GM21381 (cell line): ENCODE results near the gene OR10K2.
"Not testable (repeated sequence)": the region's sequence is repeated elsewhere in the genome, so short reads cannot be mapped to it uniquely, and the experiment has no call there.

ENCODE experiments used
- ATAC-seq: cut with Tn5 transposase; IDR thresholded peaks from one replicate; pipeline ENCODE4 v1.9.1; 2021; ENCODE audit warnings: mild to moderate bottlenecking, moderate library complexity; ENCODE audit not compliant: unreplicated experiment

Gene OR10K2

GRCh38 chr1:158426137-158426536 lies at the start of gene OR10K2:
Gene OR10K2 (minus strand): TSS chr1:158426237. CDS start chr1:158420866, 5,371 bp downstream.
- ATAC-seq: no peak

GRCh38 chr1:158471920-158472319 lies 45.9 kb upstream of the OR10K2 start, which contains the start of gene OR10R2:
Gene OR10R2 (plus strand): TSS chr1:158472220. CDS start chr1:158472326, 106 bp downstream.
- no peak for ATAC-seq

GRCh38 chr1:158461534-158461933 lies 35.5 kb upstream of the OR10K2 start, which contains the start of gene OR10K1:
Gene OR10K1 (plus strand): TSS chr1:158461834. CDS start chr1:158465562, 3,728 bp downstream.
- no peak for ATAC-seq

DNA sequence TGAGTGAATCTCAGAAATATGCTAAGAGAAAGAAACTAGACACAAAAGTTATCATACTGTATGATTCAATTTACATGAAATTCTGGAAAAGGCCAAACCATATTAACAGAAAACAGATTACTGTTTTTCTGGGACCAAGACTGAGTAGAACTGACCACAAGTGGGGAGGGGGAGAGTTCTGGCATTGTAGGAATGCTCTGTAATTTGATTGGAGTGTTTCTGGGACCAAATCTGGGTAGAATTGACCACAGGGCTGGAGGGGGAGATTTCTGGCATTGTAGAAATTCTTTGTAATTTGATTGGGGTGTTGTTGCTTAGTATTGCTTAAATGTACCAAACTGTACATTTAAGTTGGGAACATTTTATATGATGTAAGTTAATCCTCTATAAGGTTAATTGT lies 32.2 kb upstream of the OR10K2 start:
- no peak for ATAC-seq

- ATAC-seq: no peak
Observed at GRCh38 chr1:158457246-158457645, 31.2 kb upstream of the OR10K2 start.

GRCh38 chr1:158454537-158454936 lies 28.5 kb upstream of the OR10K2 start:
- ATAC-seq: no peak

GRCh38 chr1:158445376-158445775 lies 19.3 kb upstream of the OR10K2 start:
- ATAC-seq: no peak

DNA sequence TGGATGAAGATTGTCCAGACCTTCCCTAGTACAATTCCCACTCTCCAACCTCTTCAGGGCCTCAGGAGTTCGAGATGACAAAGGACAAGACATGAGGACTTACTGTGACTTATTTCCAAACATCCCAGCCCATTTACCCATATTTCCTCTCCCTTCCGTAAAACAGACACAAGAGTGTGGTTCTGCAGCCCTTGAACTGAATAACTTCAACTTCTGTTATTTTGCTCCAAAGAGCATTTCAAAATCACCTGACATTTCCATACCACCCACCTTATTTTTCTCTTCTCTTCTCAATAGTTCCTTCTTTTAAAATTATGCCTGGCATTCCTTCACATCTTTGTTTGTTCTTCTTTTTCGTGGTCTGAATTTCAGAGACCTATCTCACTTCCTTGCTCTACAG lies 8.7 kb upstream of the OR10K2 start:
- no peak for ATAC-seq

GRCh38 chr1:158430163-158430562 lies 4.1 kb upstream of the OR10K2 start:
- not testable (repeated sequence) for ATAC-seq

GRCh38 chr1:158425027-158425426 lies 1.0 kb downstream of the OR10K2 start:
- no peak for ATAC-seq

DNA sequence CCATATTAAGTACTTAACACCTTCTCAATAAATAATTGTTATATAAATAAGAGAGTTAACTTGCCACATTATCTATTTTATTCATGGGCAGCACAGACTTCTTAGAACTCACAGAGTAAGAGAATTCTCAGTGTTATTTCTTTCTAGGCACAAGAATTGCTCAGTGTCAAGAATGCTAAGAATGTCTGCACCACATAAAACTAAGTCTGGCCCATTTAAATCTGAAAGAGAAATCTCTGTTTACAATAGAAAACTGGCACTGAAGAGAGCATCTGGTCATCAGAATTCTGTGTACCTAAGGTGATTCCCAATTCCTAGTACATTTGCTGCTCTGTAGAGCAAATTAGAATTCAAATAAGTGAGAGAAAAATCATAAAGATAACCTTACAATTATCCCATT lies 3.8 kb downstream of the OR10K2 start:
- no peak for ATAC-seq

GRCh38 chr1:158417586-158417985 lies 8.5 kb downstream of the OR10K2 start:
- ATAC-seq: no peak

DNA sequence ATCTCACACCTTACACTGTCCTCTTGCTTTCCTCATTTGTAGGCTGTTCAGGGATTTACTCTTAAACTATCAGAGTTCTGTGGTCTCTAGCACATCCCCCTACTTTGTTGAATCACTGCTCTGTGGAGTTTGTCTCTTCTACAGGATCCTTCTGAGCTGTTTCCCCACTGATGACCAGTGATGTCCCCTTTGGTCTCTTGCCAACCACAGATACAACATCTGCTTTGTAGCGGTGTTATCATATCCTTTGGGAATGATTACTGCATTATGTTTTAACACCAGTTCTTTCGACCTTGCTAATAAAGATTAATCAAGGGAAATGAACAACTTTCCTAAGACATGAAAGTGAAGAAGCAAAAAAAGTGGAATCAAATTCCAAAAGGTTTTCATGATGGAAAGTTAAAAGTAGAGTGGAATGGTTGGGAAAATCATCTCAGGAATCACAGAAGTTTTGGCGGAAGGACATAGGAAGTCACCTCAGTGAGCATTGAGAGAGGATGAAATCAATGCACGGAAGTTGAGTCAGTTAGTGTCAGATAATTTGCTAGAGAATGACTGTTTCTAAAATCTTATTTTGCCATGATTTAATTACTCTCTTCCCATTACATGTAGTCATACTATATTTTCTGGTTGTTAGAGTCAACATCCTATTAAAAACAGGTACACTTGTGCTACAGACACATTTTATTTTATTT lies 11.2 kb downstream of the OR10K2 start:
- ATAC-seq: no peak

DNA sequence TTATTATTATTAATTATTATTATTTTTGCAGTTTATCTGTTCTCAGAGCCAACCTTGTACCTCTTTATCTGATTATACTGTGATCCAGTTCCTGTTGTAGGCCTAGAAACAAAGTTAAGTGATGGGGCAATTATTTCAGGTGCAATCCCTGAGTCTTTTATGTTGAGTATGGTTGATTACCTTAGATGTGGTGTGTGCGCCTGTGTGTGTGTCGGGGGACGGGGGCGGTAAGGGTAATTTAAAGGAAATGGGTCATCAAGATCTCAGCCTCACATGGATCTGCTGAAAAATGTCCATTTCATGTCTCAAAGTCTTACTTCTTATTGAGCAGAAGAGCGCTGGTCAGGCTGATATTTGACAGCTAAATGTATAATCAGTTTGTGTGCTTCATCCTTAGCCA lies 18.9 kb downstream of the OR10K2 start:
- no peak for ATAC-seq

DNA sequence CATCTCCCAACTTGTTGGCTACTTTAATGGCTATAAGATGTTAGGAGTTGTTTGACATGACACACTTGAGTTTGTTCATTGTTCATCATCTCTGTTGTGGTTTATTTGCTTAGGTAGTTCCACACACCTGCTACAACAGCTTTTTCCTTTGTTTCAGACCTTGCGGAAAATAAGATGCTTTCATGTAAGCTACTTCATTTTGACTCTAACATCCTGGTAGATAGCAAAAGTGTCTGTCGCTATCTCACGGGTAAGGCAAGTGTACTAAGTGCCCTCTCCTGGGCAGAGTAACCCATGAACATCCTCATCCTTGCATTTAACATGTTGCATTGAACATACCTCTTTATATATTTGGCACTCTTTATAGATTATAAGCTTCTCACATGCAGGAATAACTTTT lies 25.2 kb downstream of the OR10K2 start:
- no peak for ATAC-seq

DNA sequence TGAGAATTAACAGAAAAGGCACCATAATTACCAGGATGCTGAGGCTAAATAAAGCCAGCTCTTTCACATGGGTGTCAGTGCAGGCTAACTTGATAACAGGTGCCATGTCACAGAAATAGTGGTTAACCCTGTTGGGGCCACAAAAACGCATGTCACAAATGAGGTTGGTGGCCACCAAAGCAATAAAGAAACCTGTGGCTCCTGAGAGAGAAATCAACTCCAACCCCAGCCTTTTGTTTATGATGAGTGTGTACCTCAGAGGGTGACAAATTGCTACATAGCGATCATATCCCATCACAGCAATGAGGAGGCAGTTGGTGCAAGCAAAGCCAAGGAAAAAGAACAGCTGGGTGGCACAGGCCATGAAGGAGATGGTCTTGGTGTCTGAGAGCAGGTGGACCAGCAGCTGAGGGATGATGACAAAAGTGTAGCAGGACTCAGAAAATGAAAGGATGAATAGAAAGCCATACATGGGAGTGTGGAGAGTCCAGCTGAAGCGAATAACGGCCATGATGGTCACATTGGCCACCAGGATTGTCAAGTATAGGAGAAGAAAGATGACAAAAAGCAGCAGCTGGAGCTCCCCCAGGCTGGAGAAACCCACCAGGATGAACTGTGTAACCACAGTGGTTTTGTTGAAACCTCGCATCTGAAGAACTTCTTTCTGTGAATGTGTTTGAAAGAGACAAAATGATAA lies 27.1 kb downstream of the OR10K2 start, which contains the start of gene OR10T2:
TSS of gene OR10T2 (minus strand) at position 649 of the 697 bp plus-strand sequence. CDS start at position 649, 0 bp downstream.
- ATAC-seq: no peak

- ATAC-seq: no peak
Observed at GRCh38 chr1:158396646-158397045, 29.4 kb downstream of the OR10K2 start.

- no peak for ATAC-seq
Observed at GRCh38 chr1:158393476-158393875, 32.6 kb downstream of the OR10K2 start.

DNA sequence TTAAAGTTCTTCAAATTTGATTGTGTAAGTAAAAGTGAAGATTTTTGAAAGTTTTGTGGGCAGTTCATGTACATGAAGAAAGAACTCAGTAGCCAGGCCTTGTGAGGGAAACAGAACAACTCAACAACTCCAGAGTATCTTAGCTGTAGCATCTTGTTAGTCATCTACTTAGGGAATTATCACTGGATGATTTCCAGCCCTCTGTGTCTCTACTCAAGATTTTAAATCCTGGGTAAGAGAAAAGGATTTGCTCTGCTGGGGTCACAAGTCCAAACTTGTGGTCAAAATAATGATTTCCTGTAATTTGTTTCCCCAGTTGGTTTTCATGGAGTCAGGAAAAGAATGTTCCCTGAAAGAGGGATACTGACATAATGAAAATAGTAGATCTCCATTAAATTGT lies 34.9 kb downstream of the OR10K2 start:
- ATAC-seq: no peak

GRCh38 chr1:158390331-158390730 lies 35.7 kb downstream of the OR10K2 start:
- ATAC-seq: no peak

DNA sequence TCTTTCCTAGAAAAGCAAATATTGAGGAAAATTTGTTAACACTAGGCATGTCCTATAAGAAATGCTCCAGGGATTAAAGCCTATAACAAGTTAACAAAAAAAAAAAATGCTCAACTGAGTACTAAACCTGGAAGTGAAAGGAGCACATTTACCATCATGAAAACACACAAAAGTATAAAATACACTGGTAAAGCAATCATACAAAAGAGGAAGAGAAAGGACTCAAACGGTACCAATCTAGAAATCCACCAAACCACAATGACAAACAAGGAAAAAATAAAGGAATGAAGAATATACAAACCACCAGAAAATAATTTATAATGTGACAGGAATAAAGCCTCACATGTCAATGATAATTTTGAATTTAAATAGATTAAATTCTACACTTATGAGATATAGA lies 51.2 kb downstream of the OR10K2 start:
- ATAC-seq: no peak

DNA sequence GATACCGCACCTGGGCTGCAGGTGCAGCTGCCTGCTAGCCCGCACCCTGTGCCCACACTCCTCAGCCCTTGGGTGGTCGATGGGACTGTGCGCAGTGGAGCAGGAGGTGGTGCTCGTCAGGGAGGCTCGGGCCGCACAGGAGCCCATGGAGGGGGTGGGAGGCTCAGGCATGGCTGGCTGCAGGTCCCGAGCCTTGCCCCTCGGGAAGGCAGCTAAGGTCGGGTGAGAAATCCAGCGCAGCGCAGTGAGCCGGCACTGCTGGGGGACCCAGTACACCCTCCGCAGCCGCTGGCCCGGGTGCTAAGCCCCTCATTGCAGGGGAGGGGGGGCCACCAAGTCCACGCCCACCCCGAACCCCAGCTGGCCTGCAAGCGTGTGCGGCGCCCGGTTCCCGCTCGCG lies 51.9 kb downstream of the OR10K2 start:
- not testable (repeated sequence) for ATAC-seq
